CD4-positive, alpha-beta T cell treated with Interferon gamma for 1 hour (primary cell): Measurements from ENCODE around the gene ABR.
A peak's percentile ranks its signal among the peaks of the same experiment; 100 is the strongest.
"Not testable (repeated sequence)": the region's sequence is repeated elsewhere in the genome, so short reads cannot be mapped to it uniquely, and the experiment has no call there.

Experiments used
- DNase-seq: peaks from one replicate; pipeline ENCODE4 v3.0.0-alpha.2; 2020

Gene ABR

DNA sequence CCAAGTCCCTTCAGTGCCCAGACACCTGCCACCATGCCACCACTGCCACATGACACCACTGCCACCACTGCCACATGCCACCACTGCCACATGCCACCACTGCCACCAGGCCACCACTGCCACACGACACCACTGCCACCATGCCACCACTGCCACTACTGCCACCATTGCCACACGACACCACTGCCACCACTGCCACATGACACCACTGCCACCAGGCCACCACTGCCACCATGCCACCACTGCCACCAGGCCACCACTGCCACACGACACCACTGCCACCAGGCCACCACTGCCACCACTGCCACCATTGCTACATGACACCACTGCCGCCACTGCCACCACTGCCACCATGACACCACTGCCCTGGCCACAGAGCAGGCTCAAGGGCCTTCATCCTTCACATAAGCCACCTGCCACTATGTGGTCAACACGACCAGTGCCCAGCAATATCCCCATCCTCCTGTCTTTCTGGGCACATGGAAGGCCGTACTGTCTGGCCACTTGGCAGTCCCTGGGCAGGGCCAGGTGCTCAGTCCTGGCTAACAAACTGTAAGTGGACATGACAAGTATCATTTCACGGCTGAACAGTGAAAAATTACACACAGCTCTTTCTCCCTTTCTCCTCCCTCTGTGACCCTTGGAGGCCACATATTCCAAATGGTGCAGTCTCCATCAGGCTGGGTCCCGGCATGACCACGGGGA lies 33.1 kb downstream of the ABR start:
- no peak for DNase-seq

DNA sequence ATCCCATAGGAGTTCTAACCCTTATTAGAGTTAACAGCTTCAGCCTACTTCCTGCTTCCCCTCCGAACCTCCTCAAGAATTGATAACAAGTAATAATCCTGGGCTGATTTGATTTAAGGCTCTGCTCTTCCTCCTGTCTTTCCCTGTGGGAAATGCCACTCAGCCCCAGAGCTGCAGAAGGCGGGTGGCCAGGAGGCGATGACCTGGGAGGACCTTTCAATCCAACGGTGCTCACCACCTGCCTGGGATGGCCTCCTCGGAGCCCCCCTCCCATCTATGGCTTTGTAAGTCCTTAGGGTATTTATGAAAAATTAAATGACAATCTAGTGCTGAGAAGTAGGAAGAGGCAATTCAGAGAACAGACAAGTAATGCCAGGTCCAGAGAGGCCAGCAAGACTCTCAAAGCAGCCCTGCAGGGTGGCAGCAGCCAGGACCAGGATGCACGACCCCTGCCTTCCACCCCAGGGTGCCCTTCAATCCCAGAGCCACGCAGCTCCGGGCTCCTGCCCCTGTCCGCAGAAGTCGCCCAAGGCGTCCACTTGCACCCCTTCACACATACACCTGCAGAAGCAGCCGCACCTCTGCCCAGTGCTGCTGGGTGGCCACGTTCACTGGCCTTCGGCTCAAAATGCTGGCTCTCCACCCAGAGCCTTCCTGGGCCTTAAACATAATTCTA lies 34.3 kb downstream of the ABR start:
- DNase-seq = no peak

DNA sequence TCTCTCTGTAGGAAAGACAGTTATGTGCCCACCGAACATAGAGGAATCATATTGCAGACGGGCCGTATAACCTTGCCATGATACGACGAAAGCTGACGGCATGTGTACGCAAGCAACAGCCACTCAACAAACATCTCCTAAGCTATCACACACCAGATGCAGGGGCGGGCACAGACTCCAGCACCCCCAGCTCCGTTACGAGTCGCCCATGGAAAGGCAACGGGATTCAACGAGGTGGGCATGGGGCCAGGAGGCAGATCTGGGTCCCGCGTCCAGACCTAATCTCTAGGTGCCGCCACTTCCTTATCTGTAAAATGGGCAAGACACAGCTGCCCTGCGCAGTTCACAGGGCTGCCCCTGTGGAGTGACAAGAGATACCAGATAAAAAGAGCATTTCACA lies 35.6 kb downstream of the ABR start:
- no peak for DNase-seq

DNA sequence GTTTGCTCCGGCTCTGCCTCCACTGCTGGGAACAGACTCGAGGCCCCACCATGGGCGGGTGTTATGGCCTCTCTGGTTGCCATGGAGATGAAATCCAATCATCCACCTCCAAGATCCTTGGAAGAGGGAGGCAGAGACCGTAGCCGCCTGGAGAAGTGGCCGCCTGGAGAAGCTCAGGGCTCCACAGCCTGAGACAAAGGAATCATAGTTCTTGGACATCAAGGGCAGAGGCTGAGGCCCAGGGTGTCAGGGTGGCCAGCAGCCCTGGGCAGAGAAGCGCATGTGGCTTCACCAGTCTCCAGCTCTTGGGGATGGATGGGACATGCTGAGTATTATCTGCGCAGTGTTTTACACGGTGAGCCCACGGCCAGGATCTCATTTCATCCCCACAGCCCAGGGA lies 36.2 kb downstream of the ABR start:
- no peak for DNase-seq

DNA sequence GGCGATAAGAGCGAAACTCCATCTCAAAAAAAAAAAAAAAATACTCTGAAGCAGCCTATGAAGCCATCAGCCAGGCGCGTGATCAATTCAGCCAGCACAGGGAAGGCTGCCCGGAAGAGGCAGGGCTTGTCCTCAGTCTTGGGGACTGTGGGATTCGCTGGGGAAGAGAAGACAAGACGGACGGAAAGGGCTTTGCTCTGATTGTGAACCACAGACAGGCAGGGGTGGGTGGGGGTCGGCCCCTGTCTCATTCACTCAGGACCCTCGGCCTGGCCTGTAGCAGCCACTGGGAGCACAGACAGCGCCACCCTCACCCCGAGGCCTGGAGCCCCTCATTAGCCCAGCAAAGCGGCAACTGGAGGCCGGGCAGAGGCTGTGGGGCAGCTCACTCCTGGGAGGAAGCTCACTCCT lies 37.2 kb downstream of the ABR start:
- no peak for DNase-seq

DNA sequence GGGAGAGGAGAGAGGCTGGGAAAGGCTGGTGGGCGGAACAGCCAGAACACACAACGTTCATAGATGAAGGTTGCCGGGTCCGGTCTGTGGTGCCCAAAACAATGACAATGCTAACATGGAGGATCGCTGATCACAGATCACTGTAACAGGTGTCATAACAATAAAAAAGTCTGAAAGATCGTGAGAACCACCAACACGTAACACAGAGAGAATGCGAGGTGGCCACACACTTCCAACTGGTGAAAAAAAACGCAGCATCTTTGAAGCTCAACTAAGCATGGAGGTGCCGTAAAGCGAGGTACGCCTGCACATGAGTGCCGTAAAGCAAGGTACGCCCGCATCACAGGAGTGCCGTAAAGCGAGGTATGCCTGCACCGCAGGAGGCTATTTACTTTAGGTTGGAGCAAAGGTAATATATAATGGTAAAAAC lies 42.3 kb downstream of the ABR start:
- peak; percentile 16 for DNase-seq

DNA sequence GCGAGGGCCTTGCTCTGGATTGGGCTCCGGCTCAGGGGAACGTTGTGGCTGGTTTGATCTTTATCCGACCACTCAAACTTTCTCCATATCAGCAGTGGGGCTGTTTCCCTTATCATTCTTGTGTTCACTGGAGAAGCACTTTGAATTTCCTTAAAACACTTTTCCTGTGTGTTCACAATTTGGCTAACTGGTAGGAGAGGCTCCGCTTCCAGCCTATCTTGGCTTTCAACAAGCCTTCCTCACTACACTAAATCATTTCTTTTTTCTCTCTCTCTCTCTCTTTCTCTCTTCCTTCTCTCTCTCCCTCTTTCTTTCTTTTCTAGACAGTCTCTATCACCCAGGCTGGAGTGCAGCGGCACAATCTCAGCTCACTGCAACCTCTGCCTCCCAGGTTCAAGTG lies 43.0 kb downstream of the ABR start:
- DNase-seq = no peak

DNA sequence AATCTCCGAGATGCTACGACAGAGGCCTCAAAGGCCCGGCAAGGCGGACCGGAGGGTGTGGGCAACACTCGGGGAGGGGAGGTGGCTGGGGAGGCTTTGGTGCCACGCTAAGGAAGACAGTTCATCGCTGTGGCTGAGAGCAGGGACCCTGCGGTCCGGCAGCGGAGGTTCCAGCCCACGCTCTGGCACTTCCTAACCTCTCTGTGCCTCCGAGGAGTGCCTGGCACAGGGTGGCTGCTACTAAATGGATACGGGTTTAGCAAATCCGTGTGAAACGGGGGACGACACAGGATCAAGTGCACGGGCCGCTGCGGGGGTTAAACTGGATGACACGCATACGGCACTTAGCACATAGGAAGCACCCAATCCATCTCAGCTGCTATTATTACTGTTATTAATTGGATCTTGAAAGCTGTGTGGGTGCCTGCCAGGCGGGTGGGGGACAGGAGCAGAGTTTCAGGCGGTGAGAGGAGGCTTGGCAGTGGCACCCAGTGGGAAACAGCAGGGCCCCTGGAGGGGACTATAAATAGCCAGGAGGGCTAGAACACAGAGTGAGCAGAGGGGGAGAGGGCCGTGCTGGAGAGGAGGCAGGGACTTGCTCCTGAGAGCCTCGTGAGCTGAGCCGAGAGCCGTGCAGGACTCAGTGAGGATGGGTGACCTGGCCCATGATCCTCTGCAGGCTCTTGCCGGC lies 45.0 kb downstream of the ABR start:
- DNase-seq = no peak

DNA sequence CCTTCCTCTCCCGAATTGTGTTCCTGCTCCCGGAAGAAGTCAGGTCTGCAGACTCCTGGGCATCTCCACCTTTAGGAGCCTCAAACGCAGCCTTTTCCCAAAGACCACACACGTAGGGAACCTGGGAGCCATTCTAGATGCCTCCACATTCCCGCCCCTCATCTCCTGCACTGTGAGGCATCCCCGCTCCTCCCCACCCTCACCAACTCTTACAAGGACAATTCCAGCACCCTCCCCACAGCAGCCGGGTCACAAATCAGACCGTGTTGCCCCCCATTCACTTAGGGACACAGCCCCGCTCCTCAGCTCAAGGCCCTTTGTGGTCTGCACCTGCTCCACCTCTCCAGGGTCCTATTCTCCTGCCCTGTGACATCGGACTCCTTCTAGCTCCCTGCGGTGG lies 49.6 kb downstream of the ABR start:
- DNase-seq = no peak

DNA sequence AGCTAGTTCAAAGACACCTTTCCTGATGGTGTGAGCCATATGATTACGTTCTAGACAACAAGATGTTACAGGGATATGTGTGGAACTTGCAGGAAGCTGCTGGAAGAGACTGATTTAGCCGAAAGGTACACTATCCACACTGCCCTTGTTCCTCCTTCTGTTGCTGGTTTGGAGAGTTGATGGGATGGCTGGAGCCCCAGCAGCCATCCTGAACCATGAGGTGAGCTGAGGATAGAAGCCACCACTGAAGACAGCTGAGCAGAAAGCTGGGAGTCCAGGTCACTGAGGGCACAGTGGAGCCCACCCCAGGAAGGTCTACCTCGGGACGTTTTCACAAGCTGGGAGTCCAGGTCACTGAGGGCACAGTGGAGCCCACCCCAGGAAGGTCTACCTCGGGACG lies 51.3 kb downstream of the ABR start:
- DNase-seq = not testable (repeated sequence)

DNA sequence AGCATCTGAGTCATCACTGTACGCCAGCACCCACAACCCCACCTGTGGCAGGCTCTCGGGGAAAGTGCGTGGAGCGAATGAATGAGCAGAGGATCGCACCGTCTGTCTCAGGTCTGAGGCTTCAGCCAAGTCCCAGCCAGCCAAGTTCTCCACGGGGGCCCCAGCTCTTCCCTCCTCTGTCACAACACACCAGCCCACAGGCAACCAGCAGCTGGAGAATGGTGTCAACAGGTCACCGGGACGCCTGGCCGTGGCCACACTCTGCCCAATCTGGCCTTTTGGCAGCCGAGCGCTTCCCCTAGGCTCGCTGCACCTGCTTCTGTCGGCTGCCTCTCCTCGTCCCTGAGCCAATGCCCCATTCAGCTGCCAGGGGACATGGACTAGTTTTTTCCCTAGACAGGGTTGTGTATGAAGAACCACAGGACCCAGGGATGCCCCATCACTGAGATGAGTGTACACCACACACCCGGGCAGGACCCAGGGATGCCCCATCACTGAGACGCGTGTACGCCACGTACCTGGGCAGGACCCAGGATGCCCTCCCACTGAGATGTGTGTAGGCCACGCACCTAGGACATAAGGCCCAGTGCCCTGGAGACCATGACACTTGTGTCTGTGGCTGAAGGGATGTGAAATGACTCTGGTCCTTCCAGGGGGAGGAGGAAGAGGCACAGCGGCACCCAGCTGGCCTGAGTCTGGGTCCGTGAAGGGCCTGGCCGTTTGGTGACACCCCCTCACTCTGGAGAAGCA lies 52.8 kb downstream of the ABR start:
- no peak for DNase-seq

DNA sequence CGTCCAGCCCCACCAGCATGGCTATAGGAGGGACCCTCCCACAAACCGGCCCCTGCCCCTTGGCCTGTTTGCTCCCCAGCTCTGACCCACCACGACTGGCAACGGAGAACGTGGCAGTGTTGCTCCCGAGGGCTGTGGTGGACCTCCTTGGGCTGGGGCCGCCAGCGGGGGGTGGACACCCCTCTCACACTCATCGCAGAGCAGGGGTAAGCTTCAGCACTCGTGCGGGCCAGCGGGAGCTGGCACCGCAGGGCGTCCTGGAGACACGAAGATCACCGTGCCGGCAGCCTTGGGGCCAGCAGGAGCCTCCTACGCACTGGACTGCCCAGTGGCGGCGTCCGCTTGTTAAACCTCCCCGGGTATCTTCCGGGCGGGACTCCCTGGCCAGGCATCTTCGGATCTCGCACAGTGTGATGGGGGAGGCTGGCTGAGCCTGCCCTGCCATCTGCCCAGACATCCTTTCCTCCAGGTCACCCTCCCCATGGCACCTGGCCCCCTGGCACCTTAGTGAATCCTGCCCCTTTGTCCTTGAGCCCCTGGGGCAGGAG lies 53.5 kb downstream of the ABR start:
- DNase-seq = no peak

DNA sequence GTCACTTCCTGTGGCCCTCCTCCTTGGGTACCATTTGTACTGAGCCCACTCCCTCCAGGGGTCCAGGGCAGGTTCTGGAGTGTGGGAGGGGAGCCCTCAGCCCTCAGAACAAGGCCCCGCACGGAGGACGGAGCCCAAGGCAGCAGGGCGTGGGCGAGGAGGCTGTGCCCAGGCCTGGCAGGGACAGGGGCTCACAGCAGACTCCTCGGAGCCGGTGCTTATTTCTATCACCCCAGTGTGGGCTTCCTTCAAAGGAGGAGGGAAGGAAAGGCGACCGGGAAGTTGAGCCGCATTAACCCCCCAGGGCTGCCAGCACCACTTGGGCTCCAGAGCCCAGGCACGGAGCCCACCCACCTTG lies 54.0 kb downstream of the ABR start:
- no peak for DNase-seq

DNA sequence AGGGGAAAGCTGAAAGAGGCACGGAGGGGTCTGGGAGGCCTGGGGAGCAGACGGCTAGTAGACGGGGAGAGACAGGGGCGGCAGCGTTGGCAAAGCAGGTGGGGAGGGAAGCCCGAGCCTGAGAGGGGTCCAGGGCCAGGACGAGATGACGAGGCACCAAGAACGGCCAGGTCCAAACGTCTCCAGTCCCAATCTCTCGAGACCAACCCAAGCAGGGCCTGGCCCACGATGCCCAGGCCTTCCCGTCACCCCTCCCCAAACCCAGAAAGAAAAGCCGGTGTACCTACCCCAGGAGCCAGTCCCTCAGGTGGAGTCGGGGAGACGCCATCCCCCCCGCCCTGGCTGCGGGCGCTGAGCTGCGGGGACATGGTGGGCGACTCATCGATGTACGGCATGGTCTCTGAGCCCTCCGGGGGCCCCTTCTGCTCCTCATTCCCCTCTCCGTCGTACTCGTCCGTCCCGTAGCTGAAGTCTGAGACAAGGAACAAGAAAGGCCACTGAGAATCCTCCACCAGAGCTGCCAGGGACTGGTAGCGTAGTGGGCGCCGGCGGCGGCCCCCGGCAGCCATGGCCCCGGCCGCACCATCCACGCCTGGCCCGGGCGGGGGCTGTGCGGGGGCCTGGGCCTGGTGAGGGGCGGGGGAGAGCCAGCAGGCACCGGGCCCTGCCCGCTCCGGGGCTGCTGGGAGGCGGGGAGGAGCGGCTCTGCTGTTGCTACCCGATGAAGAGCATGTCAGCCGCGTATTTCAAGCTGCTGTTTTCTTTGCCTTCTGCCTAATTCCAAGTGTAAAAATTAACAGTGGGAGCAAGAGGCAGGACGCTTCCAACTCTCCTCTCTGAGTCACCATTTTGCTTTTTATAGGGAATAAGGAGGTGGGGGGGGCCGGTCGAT lies 54.6 kb downstream of the ABR start:
- no peak for DNase-seq

DNA sequence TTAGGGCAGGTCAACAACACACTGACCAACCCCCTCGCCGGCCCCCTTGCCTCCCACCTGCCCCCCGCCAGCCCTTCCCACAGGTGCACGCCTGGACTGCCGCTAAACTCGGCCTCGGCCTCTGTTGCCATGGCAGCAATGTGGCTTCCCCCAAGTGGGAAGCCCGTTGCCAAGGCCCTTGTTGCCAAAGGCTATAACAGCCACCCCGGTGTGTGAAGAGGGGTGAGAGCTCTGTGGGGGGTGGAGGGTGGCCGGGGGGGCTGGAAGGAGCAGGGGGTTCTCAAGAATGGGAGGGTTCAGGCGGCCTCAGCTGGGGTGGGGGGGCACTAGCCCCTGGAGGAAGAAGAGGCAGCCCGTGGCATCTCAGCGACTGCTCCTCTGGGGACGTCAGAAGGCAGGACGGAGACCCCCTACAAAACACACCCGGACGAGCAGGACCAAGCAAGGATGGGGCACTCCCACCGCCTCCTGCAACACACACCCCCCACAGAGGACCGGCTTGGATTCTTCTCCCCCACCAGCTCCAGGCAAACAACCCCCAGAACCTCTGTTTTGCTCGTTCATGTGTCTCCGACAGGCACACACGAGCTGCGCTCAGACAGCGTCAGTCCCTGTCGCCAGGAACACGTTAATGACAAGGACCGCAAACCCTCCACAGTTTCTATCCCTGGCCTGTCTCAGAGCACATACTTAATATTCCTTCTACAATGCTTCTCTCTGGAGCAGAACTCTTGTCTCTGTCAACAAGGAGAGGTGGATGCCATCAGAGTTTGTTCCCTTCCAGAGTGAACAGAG lies 55.7 kb downstream of the ABR start:
- no peak for DNase-seq

DNA sequence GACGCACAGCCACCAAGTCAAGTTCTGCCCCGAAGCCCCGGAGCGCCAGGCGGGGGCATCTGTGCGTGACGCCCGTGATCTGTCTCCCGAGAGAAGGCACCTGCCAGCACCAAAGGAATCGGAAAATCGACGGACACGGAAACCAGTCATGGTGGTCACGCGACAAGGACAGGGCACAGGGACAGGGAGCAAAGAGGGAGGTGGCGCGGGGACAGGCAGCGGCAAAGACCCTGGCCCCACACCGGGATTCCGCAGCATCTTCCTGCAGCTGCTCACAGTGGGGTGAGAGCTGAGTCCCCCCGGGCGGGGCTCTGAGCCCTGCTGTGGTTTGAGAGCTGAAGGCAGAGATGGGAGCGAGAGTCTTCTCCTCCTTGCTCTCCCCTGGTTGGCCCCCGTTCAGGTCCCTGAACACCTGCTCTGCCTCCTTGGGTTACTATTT lies 56.4 kb downstream of the ABR start:
- DNase-seq = no peak

DNA sequence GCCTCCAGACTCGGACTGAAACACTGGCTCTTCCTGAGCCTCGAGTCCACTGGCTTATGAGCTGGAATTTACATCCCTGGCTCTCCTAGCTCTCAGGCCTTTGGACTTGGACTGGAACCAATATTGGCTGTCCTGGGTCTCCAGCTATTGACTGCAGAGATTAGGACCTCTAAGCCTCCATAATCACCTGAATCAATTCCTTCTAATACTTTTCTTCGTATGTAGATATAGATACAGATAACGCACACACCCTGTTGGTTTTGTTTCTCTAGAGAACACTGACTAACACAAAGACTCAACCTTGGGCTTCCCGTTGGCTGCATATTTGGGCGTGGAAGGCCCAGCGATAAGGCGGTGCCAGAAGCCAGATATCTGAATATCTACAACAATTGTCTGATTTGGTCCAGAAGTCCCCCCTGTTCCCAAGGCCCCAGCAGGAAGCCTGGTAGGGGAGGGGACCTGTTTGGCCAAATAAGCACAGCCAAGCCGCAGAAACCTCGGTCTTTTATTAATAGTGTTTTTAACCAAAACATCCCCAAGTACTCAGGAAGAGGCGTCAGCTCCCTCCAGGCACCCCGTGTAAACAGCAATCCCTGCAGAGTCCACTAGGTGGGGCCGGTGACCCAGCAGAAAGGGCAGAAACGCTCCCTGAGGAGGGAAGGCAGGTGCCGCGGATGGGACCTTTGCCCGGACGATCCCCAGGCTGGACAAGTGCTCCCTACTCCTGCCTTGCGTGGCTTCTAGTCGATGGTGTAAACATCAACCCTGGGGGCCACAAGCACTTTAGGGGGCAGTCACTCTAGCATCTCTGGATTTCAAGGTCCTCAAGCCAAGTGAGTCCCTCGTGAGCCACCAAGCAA lies 57.0 kb downstream of the ABR start:
- DNase-seq = peak; percentile 72

DNA sequence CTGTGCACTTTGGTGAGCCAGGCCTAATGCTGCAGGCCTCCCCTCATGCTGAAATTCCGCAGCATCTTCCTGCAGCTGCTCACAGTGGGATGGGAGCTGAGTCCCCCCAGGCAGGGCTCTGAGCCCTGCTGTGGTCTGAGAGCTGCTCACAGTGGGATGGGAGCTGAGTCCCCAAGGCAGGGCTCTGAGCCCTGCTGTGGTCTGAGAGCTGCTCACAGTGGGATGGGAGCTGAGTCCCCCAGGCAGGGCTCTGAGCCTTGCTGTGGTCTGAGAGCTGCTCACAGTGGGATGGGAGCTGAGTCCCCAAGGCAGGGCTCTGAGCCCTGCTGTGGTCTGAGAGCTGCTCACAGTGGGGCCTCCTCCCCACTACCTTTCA lies 58.4 kb downstream of the ABR start:
- DNase-seq = not testable (repeated sequence)

DNA sequence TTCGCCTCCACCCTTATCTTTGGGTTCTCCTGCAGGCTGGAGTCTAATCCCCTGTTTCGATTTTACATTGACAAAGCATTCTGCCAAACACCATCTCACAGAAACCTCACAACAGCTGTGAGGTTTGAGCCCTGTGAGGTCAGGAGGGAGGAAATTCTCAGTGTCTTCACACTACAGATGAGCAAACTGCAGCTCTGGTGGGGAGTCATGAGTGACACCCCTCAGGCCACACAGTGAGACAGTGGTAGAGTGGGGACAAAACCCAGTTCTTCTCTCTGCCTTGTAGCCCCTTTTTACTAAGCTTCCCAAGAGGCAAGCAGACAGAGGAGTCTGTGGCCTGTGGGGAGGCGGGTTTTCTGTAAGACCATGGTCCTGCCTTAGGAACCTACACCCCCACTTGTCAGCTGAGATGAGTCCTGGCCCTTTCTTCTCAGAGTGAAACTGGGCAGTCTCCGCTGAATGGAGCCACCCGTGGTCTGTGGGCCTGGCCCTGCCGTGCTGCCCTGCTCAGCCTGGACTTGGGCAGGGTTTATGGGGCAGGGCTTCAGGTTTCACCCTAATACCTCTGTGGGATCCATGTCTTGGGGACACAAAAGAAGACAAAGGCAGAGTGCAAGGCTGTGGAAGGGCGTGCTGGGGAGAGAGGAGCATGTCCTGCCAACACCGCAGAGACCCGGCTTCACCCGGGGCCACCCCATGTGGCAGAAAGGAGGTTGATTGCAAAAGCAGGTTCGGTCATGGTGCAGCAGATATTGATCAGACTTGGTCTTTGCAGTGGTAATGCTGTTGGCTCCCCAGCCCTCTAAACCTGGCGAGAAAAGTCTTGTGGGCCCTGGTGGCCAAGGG lies 59.0 kb downstream of the ABR start:
- DNase-seq = no peak
